Esophagus muscularis mucosa (tissue), 4 donors: Measurements from ENCODE around the gene SPEM2. TPM values are rescaled to one million over a fixed set of nuclear protein-coding genes. Genes with fewer than 3 reads are reported as not detected.
A peak's percentile ranks its signal among the peaks of the same experiment; 100 is the strongest.

Experiments used
- DNase-seq: peaks from one replicate; pipeline ENCODE4 v3.0.0-alpha.2; 2017; ENCODE audit errors: extremely low spot score
- H3K27ac ChIP-seq, 4 donors: fragments of 200-600 bp; sonication (generic); replicated peaks in 1 of 4; 1 replicate in 3 of 4; 2 replicates in 1 of 4; pipeline ENCODE4 v1.5.1; 2016 to 2019; ENCODE audit warnings: mild to moderate bottlenecking in 1 of 4
- H3K27me3 ChIP-seq, 4 donors: fragments of 200-600 bp; sonication (generic); one replicate each; pipeline versions ENCODE4 v1.5.1 to v1.6.0; 2016 to 2019
- H3K36me3 ChIP-seq, 4 donors: fragments of 200-600 bp; sonication (generic); one replicate each; pipeline ENCODE4 v1.5.1; 2016 to 2019
- H3K4me1 ChIP-seq, 4 donors: fragments of 200-600 bp; sonication (generic); one replicate each; pipeline ENCODE4 v1.5.1; 2016 to 2019
- H3K4me3 ChIP-seq, 4 donors: fragments of 200-600 bp; sonication (generic); 1 replicate in 2 of 4; 2 replicates in 2 of 4; pipeline ENCODE4 v1.5.1; 2016 to 2019; ENCODE audit warnings: mild to moderate bottlenecking in 4 of 4, moderate library complexity in 1 of 4
- H3K9me3 ChIP-seq, 4 donors: fragments of 200-600 bp; sonication (generic); 1 replicate in 3 of 4; 2 replicates in 1 of 4; pipeline ENCODE4 v1.5.1; 2016 to 2019
- EP300 ChIP-seq: sonication (generic); formaldehyde crosslinking; IDR thresholded peaks from one replicate; pipeline ENCODE4 v1.6.1; 2017; ENCODE audit warnings: antibody characterized with exemption
- POLR2A ChIP-seq: fragments of 450-650 bp; IDR thresholded peaks from one replicate; pipeline ENCODE4 v1.6.1; 2017; ENCODE audit warnings: antibody characterized with exemption, moderate library complexity, mild to moderate bottlenecking, low read depth
- POLR2AphosphoS5 ChIP-seq, 2 donors: sonication (generic); formaldehyde crosslinking; IDR thresholded peaks; one replicate each; pipeline ENCODE4 v1.6.1; 2017; ENCODE audit warnings: antibody characterized with exemption in 2 of 2
- WGBS: methylation state at CpG from one replicate; pipeline ENCODE4 v1.1.5; 2018; 5-methylcytosine and 5-hydroxymethylcytosine counted together
- intact Hi-C: fragments of 100-400 bp; cut with DNase I; formaldehyde crosslinking; loops from one replicate; pipeline ENCODE4 v1.15.1; 2023
- total RNA-seq, 4 donors: library from RNA; depleted of rRNA; stranded (reverse); fragments of >200 nt; gene quantifications; one replicate each; pipeline versions ENCODE4 v1.1.0 to v1.2.1, GENCODE V29; 2016
- TF ChIP-seq, protein P1 (sequence below), 3 experiments: fragments of 200-600 bp in 2 of 3; fragments of 450-650 bp in 1 of 3; sonication (generic) in 2 of 3; IDR thresholded peaks; one replicate each; pipeline ENCODE4 v1.5.1; 2017 to 2019; ENCODE audit warnings: antibody characterized with exemption in 3 of 3, mild to moderate bottlenecking in 2 of 3, moderate library complexity in 1 of 3

The SPEM2 gene
- total RNA-seq, 4 donors from 2014 or later, result not detected

DNA sequence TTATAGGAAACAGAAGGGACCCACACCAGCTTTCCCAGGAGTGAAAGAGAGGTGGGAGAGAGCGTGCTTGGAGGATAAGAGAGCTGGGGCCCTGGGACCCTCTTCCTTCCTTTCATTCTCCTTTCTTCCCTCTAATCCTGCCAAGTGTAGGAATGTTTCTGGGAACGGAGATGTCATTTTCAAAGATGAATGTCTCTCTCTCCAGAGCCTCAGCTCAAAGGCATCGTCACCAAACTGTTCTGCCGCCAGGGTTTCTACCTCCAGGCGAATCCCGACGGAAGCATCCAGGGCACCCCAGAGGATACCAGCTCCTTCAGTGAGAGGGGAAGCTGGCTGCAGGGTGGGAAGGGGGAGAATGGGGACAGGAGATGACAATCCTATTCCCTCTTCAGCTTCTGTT is 15.8 kb downstream of the SPEM2 start:
- peaks cover 60 to 69% (median 64%) of the 10 kb centered on the region in 4 donors for H3K4me1 ChIP-seq
- intact Hi-C loops, result no loop called here
- H3K27me3 ChIP-seq, result peaks cover 0 to 98% (median 51%) of the 10 kb centered on the region in 4 donors
- H3K27ac ChIP-seq, result no peak overlapping the region
- no peaks in the 10 kb centered on the region for H3K9me3 ChIP-seq
- WGBS, result 46% methylated on average over 7 of the region's 7 CpGs
- TF ChIP-seq, protein P1, sequence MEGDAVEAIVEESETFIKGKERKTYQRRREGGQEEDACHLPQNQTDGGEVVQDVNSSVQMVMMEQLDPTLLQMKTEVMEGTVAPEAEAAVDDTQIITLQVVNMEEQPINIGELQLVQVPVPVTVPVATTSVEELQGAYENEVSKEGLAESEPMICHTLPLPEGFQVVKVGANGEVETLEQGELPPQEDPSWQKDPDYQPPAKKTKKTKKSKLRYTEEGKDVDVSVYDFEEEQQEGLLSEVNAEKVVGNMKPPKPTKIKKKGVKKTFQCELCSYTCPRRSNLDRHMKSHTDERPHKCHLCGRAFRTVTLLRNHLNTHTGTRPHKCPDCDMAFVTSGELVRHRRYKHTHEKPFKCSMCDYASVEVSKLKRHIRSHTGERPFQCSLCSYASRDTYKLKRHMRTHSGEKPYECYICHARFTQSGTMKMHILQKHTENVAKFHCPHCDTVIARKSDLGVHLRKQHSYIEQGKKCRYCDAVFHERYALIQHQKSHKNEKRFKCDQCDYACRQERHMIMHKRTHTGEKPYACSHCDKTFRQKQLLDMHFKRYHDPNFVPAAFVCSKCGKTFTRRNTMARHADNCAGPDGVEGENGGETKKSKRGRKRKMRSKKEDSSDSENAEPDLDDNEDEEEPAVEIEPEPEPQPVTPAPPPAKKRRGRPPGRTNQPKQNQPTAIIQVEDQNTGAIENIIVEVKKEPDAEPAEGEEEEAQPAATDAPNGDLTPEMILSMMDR (IDR thresholded peaks at IDR 0.05), result no peak
- no peak for TF ChIP-seq POLR2AphosphoS5 (IDR thresholded peaks at IDR 0.05)
- TF ChIP-seq POLR2A, result no peak
- no peak for TF ChIP-seq EP300
- no peak for DNase-seq
- H3K36me3 ChIP-seq, result no peaks in the 10 kb centered on the region
- H3K4me3 ChIP-seq, result no peak overlapping the region

DNA sequence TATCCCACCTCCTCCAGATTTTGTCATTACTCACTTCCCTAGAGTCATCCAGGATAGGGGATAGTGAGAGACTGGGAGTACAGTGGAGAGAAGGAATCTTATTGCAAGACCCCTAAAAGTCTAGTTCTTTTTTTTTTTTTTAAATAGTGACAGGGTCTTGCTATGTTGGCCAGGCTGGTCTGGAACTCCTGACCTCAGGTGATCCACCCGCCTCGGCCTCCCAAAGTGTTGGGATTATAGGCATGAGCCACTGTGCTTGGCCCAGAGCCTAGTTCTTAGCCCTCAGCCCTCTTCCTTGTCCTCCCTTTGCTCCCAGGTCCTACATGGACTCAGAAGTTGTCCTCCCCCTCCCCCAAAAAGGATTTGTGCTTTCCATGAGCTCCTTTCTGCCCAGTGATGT is 16.7 kb downstream of the SPEM2 start:
- 92% methylated on average over 2 of the region's 2 CpGs for WGBS
- DNase-seq, result no peak
- intact Hi-C loops, result no loop called here
- H3K4me3 ChIP-seq, result no peak overlapping the region
- H3K36me3 ChIP-seq, result no peaks in the 10 kb centered on the region
- H3K9me3 ChIP-seq, result no peaks in the 10 kb centered on the region
- TF ChIP-seq POLR2AphosphoS5 (IDR thresholded peaks at IDR 0.05), result no peak
- TF ChIP-seq, protein P1 (IDR thresholded peaks at IDR 0.05), result no peak
- TF ChIP-seq EP300, result no peak
- TF ChIP-seq POLR2A, result no peak
- peaks cover 0 to 99% (median 59%) of the 10 kb centered on the region in 4 donors for H3K27me3 ChIP-seq
- H3K27ac ChIP-seq, result no peak overlapping the region
- H3K4me1 ChIP-seq, result peaks cover 51 to 67% (median 62%) of the 10 kb centered on the region in 4 donors

DNA sequence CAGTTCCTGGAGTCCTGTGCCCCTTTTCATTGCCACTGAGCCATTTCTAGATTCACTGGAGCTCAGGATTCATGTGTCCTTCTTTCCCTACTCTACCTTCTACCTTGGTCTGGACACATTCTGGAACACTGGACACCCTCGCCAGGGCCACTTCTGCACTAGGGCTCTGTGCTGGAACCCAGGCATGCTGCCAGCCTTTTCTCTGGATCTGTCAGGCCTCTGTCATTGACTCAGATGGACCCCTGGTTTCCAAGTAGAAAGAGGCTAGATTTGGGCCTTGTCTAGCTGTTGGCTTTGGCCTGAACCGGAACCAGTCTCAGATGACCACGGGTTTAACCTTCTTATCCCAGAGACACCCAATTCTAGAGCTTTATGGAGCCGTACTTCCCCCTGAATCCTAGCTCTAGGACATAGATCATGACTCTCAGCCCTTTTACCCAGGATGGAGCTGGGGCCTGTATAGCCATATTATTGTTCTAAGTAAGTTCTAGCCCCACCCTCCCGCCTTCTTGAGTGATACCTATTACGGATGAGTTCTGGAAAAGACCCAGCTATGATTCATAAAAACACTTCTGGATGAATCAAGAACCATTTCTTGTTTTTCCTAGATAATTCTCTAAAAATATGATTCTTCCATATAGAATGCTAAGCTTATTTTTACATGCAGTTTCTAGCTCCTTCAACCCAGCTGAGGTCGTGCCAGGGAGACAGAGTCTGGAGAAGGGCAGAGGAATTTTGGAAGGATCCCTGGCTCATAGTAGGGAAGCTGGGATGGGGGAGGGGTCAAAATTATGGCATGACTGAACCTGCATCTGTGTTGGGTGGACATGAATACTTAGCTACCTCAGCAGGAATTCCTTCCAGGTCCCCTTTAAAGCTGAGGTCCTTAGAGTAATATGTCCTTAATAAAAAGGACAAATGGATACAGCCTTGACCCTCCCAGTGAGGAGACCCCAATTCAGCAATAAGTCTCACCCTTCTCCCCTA is 18.4 kb downstream of the SPEM2 start:
- no peak overlapping the region for H3K27ac ChIP-seq
- WGBS, result 80% methylated on average over 4 of the region's 7 CpGs
- H3K9me3 ChIP-seq, result no peaks in the 10 kb centered on the region
- H3K36me3 ChIP-seq, result no peaks in the 10 kb centered on the region
- no peak overlapping the region for H3K4me3 ChIP-seq
- intact Hi-C loops, result no loop called here
- peaks cover 0 to 99% (median 51%) of the 10 kb centered on the region in 4 donors for H3K27me3 ChIP-seq
- H3K4me1 ChIP-seq, result peaks cover 35 to 51% (median 47%) of the 10 kb centered on the region in 4 donors
- DNase-seq, result no peak
- TF ChIP-seq EP300 (no peak), POLR2AphosphoS5 (IDR thresholded peaks at IDR 0.05) (no peak), POLR2A (no peak)
- TF ChIP-seq, protein P1 (IDR thresholded peaks at IDR 0.05), result no peak

DNA sequence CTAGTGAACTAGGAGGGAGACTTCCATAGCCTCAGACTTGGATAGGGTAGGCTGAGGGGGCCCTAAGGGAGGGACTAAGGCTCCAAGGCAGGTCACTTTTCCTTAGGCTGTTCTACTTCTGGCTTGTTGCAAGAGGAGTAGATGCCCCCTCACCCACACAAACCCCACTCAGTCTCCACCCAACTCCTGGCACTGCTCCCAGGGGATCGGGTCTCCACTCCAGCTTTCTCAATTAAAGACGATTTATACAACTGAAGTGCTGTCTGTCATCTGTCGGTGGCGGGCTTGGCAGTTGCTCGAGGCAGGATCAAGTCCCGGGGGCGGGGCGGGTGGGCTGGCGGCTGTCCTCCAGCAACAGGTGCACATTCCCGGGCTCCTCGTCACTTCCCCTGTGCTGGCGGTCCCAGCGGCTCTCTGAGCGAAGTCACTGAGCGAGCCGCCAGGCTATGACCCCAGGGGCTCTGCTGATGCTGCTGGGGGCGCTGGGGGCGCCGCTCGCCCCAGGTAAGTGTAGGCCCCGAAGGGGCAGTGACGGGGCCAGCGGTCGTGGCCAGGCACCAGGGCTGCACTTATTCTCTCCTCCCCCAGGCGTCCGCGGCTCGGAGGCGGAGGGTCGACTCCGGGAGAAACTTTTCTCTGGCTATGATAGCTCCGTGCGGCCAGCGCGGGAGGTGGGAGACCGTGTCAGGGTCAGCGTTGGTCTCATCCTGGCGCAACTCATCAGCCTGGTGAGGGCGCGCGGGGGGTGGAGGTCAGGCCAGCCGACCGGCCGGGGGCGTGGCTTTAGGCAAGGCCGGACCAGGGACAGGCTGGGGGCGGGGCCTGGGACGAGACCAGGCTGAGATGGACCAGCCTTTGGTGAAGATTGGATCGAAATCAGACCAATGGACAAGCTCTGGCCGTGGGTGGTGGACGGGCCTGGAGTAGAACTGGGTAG is 19.5 kb downstream of the SPEM2 start, which contains the start of gene CHRNB1:
TSS of gene CHRNB1 (plus strand) at position 380 of the 937 bp plus-strand sequence. CDS start at position 447, 67 bp downstream.
- Histone ChIP-seq H3K36me3 (no peaks in the 10 kb centered on the region), H3K27ac (no peak within 1 kb of the TSS), H3K4me3 (peak within 1 kb of the TSS; percentile 39 to 57 (median 50)), H3K4me1 (peaks cover 23 to 39% (median 35%) of the 10 kb centered on the region in 4 donors), H3K27me3 (peaks cover 0 to 94% (median 40%) of the 10 kb centered on the region in 4 donors), H3K9me3 (no peaks in the 10 kb centered on the region)
- TF ChIP-seq, protein P1 (IDR thresholded peaks at IDR 0.05), result no peak
- TF ChIP-seq POLR2AphosphoS5 (IDR thresholded peaks at IDR 0.05) (no peak), EP300 (no peak), POLR2A (no peak)
- WGBS, result 4% methylated on average over 27 of the region's 51 CpGs
- intact Hi-C loops, result no loop called here
- peak; percentile 93 for DNase-seq
